ENCODE measurements around the gene FLT1.

FLT1 gene

GRCh38 chr13:28485097-28485496 is 9.8 kb downstream of the FLT1 start:
- no peak for DNase-seq

GRCh38 chr13:28483313-28483931 is 11.5 kb downstream of the FLT1 start:
- no peak for DNase-seq

- no peak for DNase-seq
Observed at GRCh38 chr13:28479005-28479404, 15.9 kb downstream of the FLT1 start.

- DNase-seq = no peak
Observed at GRCh38 chr13:28478127-28478526, 16.8 kb downstream of the FLT1 start.

GRCh38 chr13:28477709-28477973 is 17.3 kb downstream of the FLT1 start:
- no peak for DNase-seq

DNA sequence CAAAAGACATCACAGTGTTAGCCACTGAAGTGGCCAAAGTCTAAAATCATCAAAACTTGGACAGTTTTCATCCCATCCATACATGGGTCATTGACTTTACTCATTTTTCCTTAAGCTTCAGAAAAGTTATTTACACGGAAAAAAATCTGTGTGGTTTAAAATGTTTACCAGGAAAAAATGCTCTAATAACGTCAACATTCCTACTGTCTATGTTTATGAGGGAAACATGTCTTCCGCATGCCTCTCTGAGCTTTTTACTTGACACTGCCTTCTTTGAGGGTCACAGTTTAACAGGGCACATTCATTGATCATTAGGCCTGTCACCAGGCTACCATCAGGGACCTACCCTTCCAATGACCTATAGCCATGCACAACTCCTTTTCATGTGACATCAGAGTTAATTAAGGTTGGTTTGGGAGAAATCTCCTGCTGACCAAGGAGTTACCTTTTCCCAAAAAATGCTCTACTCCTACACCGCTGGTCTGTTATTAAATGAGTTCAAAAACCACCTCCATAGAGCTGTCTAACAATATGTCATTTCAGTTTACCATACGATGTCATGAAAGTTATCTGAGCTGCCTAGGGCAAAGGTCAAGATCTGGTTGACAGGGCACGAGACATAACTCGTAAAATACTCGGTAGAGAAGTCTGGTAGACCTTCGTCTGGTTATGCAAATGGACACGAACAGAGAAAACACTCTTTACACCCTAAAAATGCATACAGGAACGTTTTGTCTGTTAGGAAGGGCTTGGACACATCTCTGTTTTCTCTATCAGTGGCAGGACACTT is 17.8 kb downstream of the FLT1 start:
- DNase-seq = no peak

- no peak for DNase-seq
Observed at GRCh38 chr13:28475916-28476725, 18.8 kb downstream of the FLT1 start.

GRCh38 chr13:28474491-28475134 is 20.3 kb downstream of the FLT1 start:
- no peak for DNase-seq

- DNase-seq = no peak
Observed at GRCh38 chr13:28473044-28473443, 21.9 kb downstream of the FLT1 start.

GRCh38 chr13:28471421-28471820 is 23.5 kb downstream of the FLT1 start:
- DNase-seq = no peak

DNA sequence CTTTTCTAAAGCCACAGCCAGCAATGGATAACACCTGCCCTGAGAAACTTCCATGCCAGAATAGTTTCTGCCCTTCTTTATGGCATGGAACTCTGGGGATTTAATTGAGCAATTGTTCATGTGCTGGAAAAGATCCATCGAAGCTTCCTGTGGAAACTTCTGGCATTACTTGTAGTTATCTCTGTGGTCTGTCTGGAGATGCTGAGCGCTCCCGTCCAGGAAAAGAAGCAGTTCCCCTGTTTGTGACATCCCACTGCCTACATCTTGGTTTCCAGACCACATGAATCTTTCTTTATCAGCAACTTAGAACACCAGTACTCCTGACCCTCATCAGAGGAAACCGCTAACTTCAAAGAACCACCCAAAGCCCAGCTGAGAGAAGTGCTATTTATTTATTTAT is 24.6 kb downstream of the FLT1 start:
- DNase-seq = no peak

GRCh38 chr13:28469316-28469715 is 25.6 kb downstream of the FLT1 start:
- no peak for DNase-seq

DNA sequence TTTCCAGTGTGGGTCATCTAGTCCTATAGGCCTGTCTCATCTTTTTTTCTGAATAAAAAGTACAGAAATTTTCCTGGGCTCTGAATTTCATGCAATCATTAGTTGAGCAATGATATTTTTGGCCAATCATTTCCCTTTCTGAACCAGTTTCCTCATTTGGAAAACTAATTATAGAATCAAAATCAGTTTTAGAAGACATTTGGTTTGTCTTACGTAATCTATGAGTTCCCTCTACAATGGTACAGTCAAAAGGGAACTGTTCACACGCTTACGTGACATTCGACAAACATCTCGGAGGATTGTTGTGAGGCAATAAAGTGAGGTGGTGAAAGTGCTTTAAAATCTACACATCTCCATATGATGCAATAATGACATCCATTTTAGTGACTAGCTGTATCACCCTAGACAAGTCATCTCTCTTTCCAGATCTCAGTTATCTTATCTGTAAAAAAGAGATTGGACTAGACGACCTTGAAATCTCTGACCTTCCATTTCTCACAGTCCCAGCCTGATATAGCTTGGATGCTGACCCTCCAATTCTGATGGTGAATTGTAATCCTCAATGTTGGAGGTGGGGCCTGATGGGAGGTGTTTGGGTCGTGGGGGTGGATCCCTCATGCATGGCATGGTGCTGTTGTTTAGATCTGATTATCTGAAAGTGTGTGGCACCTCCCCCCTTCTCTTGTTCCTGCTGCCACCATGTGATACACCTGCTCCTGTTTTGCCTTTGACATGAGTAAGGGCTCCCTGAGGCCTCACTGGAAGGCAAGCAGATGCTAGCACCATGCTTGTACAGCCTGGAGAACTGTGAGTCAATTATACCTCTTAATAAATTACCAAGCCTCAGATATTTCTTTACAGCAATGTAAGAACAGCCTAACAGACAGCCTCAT is 26.7 kb downstream of the FLT1 start:
- DNase-seq = no peak

DNA sequence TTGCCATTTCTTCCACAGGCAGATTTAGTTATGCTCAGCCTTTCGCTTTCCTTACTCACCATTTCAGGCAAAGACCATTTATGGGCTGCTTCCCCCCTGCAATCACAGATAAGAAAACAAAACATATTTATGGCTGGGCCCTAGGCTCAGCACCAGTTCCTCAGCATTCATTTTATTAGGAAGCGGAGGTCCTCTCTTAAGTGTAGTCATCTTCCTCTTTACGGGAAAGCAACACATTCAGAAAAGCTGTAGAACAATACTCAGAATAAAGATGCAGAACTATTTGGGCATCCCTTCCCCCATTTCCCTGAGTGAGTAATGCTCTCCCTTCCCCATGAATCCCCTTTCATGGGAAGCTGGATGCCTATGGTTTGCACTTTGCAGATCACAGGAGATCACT is 27.9 kb downstream of the FLT1 start:
- no peak for DNase-seq

- no peak for DNase-seq
Observed at GRCh38 chr13:28466151-28466550, 28.8 kb downstream of the FLT1 start.

- no peak for DNase-seq
Observed at GRCh38 chr13:28464861-28465460, 30.0 kb downstream of the FLT1 start.

- DNase-seq = no peak
Observed at GRCh38 chr13:28463481-28463880, 31.4 kb downstream of the FLT1 start.

GRCh38 chr13:28459911-28460310 is 35.0 kb downstream of the FLT1 start:
- no peak for DNase-seq

DNA sequence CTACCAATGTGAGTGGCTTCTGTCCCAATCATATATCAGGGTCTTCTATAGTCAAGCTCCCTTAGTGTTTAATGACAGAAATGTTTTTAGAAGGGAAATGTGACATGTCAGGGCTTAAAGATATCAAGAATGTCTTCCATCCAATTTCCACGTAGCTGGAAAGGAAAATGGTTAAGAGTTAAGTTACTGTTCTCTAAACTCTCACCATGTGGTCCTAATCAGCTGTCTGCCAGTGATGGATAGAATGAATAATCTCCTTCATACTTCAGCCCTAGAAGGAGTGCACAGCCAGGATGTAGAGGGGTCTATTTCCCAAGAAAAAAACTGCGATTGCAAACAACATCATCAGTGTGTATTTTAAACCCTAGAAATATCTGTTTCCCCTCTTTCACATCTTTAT is 36.3 kb downstream of the FLT1 start:
- DNase-seq = no peak

DNA sequence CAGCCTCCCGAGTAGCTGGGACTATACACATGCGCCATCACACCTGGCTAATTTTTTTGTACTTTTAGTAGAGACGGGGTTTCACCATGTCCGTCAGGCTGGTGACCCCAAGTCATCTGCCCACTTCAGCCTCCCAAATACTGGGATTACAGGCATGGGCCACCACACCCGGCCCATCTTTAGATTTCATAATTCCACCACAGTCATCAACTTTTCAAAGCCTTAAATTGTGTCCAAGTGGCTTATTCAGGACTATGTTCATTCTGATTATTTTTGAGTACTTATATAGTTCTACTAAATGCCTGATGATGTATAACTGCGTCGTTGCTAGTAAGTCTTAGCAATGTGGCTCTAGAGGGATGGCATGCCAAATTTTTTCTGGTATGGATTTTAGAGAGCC is 36.9 kb downstream of the FLT1 start:
- DNase-seq = no peak

- no peak for DNase-seq
Observed at GRCh38 chr13:28457521-28457920, 37.4 kb downstream of the FLT1 start.

DNA sequence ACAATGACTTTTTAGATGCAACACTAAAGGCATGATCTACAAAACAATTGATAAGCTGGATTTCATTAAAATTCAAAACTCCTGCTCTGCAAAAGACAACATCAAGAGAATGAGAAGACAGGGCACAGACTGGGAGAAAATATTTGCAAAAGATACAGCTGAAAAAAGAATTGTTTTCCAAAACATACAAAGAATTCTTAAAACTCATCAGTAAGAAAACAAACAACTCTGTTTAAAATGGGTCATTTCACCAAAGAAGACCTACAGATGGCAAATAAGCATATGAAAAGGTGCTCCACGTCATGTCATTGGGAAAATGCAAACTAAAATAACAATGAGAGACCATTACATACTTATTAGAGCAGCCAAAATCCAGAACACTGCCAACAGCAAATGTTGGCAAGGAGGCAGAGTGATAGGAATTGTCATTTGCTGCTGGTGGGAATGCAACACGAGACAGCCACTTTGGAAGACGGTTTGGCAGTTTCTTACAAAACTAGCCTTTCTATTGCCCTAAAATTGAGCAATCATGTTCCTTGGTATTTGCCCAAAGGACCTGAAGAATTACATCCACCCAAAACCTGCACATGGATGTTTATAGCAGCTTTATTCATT is 39.2 kb downstream of the FLT1 start:
- no peak for DNase-seq
